ENCODE data around the gene GNG12. TPM values are rescaled to one million over a fixed set of nuclear protein-coding genes. Genes with fewer than 3 reads are reported as not detected.

The GNG12 gene
- total and polyA plus RNA-seq, 9 of the 15 experiments (the other 6 are each of a cell fraction or from before 2014, with no cell fraction given) = 2.6 to 6.0 (median 4.1) TPM

- TF ChIP-seq XRCC5 (IDR thresholded peaks at IDR 0.05; ENCODE audit: low read depth, low read length) = peak; percentile 95
- no peak for TF ChIP-seq BCL6 (CRISPR knock-in tag; IDR thresholded peaks at IDR 0.05)
- peak; percentile 91 for TF ChIP-seq MYNN (IDR thresholded peaks at IDR 0.05)
- TF ChIP-seq MYNN (CRISPR knock-in tag; IDR thresholded peaks at IDR 0.05) = no peak
- peak; percentile 63; the same call in 1 of the 2 replicates for TF ChIP-seq ZNF583 (CRISPR knock-in tag; IDR thresholded peaks at IDR 0.05)
- TF ChIP-seq SRSF7 (optimal IDR thresholded peaks at IDR 0.05; ENCODE audit: low read depth, low read length) = no peak
- no peak for TF ChIP-seq HDAC2 (IDR thresholded peaks at IDR 0.05)
- no peak for TF ChIP-seq ZNF584 (CRISPR knock-in tag; IDR thresholded peaks at IDR 0.05; ENCODE audit: low read depth)
- TF ChIP-seq SIN3B (IDR thresholded peaks at IDR 0.05; ENCODE audit: low read depth) = no peak
- no peak for TF ChIP-seq U2AF2 (optimal IDR thresholded peaks at IDR 0.05; ENCODE audit: low read depth, low read length)
- TF ChIP-seq STAT5A (IDR thresholded peaks at IDR 0.05; ENCODE audit: borderline replicate concordance, low read length) = no peak
- 0 out of 2 replicates have a peak, but pooled peaks have one; percentile 36 for TF ChIP-seq NR1H2 (CRISPR knock-in tag; IDR thresholded peaks at IDR 0.05)
- peak; percentile 80 for TF ChIP-seq CTBP1 (IDR thresholded peaks at IDR 0.05; ENCODE audit: borderline replicate concordance)
- TF ChIP-seq MCM3 (IDR thresholded peaks at IDR 0.05) = no peak
- no peak for TF ChIP-seq KLF16 (IDR thresholded peaks at IDR 0.05)
- TF ChIP-seq PREB (CRISPR knock-in tag; IDR thresholded peaks at IDR 0.05) = no peak
- TF ChIP-seq NBN (IDR thresholded peaks at IDR 0.05; ENCODE audit: low read depth) = no peak
- no peak for TF ChIP-seq NFXL1 (CRISPR knock-in tag; IDR thresholded peaks at IDR 0.05)
- TF ChIP-seq KLF1 (tag; IDR thresholded peaks at IDR 0.05) = no peak
- TF ChIP-seq ARID2 (IDR thresholded peaks at IDR 0.05) = no peak
- TF ChIP-seq PURB (CRISPR knock-in tag; IDR thresholded peaks at IDR 0.05; ENCODE audit: low read depth) = no peak
- TF ChIP-seq SMARCA4 (IDR thresholded peaks at IDR 0.05) = no peak
- no peak for TF ChIP-seq ZNF347 (CRISPR knock-in tag; IDR thresholded peaks at IDR 0.05; ENCODE audit: low read depth)
- no peak for TF ChIP-seq ZNF124 (CRISPR knock-in tag; IDR thresholded peaks at IDR 0.05)
- TF ChIP-seq CTCF (IDR thresholded peaks at IDR 0.05 in 2 of 3, conservative IDR thresholded peaks at IDR 0.05 in 1 of 3; ENCODE audit: insufficient read depth in 2 of 3, low read depth in 1 of 3, low read length in 3 of 3) = no peak
- no peak for TF ChIP-seq TCF15 (CRISPR knock-in tag; IDR thresholded peaks at IDR 0.05)
- no peak for TF ChIP-seq ZNF384 (IDR thresholded peaks at IDR 0.05; ENCODE audit: low read depth, low read length)
- no peak for TF ChIP-seq PYGO2 (tag; IDR thresholded peaks at IDR 0.05)
- TF ChIP-seq FIP1L1 (IDR thresholded peaks at IDR 0.05; ENCODE audit: low read depth, low read length, poor library complexity, severe bottlenecking) = peak; percentile 85
Measured at GRCh38 chr1:67685067-67685557, 148.2 kb downstream of the GNG12 start, which contains the start of gene GADD45A (continued).

All from K562 (cell line).